ENCODE results near the gene CHMP1B.
"Not testable (repeated sequence)": the region's sequence is repeated elsewhere in the genome, so short reads cannot be mapped to it uniquely, and the experiment has no call there.

The CHMP1B gene

GRCh38 chr18:11889284-11889683 lies 38.1 kb downstream of the CHMP1B start:
- no peak for TF ChIP-seq CTCF (conservative IDR thresholded peaks at IDR 0.05)
- H3K27ac ChIP-seq, result no peak overlapping the region

GRCh38 chr18:11891737-11892136 lies 40.5 kb downstream of the CHMP1B start:
- no peak overlapping the region for H3K27ac ChIP-seq
- no peak for TF ChIP-seq CTCF (conservative IDR thresholded peaks at IDR 0.05)

- not testable (repeated sequence) for H3K27ac ChIP-seq
These were observed 41.2 kb downstream of the CHMP1B start for GRCh38 chr18:11892438-11892837.

GRCh38 chr18:11897781-11898180 lies 46.6 kb downstream of the CHMP1B start:
- TF ChIP-seq CTCF (conservative IDR thresholded peaks at IDR 0.05), result no peak
- H3K27ac ChIP-seq, result no peak overlapping the region

- TF ChIP-seq CTCF (conservative IDR thresholded peaks at IDR 0.05), result no peak
- H3K27ac ChIP-seq, result no peak overlapping the region
These were observed 47.9 kb downstream of the CHMP1B start for GRCh38 chr18:11899063-11899462.

GRCh38 chr18:11901826-11902438 lies 50.7 kb downstream of the CHMP1B start:
- no peak overlapping the region for H3K27ac ChIP-seq
- no peak for TF ChIP-seq CTCF (conservative IDR thresholded peaks at IDR 0.05)

- H3K27ac ChIP-seq, result no peak overlapping the region
- no peak for TF ChIP-seq CTCF (conservative IDR thresholded peaks at IDR 0.05)
These were observed 51.5 kb downstream of the CHMP1B start for GRCh38 chr18:11902522-11903292.

Data from VCaP (cell line).